HCEC 1CT (cell line): ENCODE measurements around the gene CCDC179.
A peak's percentile ranks its signal among the peaks of the same experiment; 100 is the strongest.

Experiments
- DNase-seq: peaks from one replicate; pipeline ENCODE4 v3.0.0-alpha.2; 2017

Gene CCDC179

GRCh38 chr11:22860241-22860640 is at the start of gene CCDC179:
TSS of gene CCDC179 (minus strand) at chr11:22860474. CDS start at chr11:22860421, 53 bp downstream.
- no peak for DNase-seq

DNA sequence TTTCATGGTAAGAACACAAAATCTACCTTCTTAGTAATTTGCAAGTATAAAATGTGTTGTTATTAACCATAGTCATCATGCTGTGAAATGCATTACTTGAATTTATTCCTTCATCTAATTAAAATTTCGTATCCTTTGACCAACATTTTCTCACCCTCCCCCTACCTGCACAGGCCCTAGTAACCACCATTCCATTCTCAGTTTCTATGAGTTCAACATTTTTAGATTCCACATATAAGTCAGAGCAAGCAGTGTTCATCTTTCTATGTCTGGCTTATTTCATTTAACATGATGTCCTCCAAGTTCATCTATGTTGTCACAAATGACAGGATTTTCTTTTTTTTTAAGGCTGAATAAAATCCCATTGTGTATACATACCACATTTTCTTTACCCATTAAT is 43.5 kb upstream of the CCDC179 start:
- no peak for DNase-seq

DNA sequence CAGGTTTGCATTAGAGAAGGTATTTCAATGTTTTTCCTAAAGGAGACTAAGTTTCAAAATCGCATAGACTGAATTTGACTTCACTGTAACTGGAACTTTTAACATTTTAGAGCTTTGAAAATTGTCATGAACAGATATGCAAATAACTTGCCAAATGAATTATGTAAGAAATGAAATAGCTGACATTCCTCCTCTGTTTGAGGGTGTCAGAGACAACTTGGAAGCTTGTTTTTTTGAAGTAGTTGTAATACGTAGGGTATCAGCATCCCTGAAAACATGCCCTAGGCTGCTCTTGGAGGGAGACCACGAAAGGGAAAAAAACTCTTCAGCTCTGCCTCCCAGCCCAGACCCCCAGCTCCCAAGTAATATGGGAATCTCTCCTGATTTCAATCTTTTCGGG is 41.3 kb upstream of the CCDC179 start:
- no peak for DNase-seq

DNA sequence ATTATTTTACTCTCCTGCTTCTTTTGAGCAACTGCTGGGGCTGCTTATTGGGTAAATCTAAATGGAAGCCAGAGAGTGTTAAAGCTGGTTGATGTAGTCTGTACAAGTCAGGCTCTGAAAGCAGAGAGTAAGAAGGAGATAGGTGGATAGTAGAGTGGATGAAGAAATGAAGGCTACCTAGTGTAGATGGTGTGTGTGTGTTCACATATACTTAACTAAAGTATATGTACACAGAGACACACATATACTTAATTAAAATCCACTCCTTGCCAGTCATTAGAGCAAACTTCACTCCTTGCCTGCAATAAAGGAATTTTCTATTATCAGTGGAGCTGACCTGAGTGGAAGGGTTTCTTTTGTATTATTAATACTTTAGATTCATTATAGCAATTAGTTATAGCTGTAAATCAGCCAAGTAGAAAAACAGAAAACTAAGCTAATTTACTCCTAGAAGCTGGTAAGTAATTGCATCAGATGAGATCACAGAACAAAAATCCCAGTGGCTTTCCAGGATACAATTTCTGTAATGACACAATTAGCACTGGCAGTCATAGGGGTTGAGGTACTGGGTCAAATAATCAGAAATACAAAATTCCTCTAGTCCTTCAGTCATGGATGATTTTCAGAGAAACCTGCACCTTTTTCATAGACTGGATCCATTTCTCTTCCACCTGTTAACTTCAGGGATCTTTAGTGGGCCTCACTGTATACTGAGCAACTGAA is 40.7 kb upstream of the CCDC179 start:
- DNase-seq = no peak

- no peak for DNase-seq
These were observed 37.8 kb upstream of the CCDC179 start for GRCh38 chr11:22898036-22898435.

DNA sequence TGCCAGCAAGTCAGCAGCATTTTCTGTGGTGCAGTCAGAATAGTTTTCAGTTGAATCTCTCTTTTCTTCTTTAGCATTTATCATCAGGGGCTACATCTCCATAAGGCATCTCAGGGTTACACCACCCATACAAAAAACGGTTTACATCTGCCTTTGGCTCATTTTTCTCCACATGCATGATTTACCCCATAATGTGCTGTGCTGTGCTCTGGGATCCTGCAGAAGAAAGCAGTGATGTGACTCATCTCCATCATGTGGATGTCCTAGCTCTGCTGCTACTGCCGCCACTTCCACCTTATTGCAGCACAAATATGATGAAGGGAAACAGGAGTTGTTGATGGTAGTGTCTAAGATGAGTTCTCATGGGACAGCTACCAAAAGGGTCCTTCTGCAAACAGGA is 30.0 kb upstream of the CCDC179 start:
- DNase-seq = no peak

- no peak for DNase-seq
These were observed 23.9 kb upstream of the CCDC179 start for GRCh38 chr11:22884217-22884616.

DNA sequence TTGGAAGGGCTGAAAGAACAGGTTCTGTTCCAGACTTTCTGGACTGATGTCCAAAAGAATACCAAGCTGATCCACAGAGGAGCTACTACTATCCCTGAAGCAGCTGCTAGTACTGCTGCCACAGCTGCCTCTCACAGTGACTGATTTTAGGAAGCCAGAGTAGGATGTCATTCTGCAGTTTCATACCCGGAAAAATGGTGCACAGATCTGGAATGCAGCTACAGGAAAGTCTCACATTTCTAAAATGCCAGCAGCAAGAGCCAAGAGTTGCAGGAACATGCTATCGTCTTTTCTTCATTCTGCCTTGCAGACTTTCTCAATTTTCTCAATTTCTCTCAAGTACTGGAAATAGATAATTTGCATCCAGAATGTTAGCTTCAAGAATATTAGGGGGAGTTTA is 19.4 kb upstream of the CCDC179 start:
- no peak for DNase-seq

DNA sequence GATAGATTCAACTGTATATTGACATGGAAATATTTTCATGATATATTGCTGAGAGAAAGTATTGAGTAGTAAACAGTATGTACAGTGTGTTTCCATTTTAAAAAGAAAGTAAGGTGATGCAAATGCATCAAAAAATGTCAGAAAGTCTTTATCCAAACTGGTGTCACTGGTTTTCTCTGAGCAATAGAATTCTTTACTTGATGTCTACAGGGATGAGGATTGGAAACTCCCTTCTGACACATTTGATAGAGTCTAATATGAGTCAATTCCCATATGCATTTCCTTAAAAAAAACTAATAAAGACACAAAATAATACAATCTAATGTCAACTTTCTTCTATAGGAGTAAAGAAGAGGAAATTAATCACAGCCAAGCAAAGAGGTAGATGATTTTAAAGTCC is 18.3 kb upstream of the CCDC179 start:
- DNase-seq = no peak

GRCh38 chr11:22878039-22878438 is 17.8 kb upstream of the CCDC179 start:
- no peak for DNase-seq

GRCh38 chr11:22875869-22876473 is 15.7 kb upstream of the CCDC179 start:
- peak; percentile 81 for DNase-seq

- no peak for DNase-seq
These were observed 9.1 kb upstream of the CCDC179 start for GRCh38 chr11:22869325-22869724.

- DNase-seq = no peak
These were observed 518 bp downstream of the CCDC179 start for GRCh38 chr11:22859756-22860155.

- DNase-seq = no peak
These were observed 8.8 kb downstream of the CCDC179 start for GRCh38 chr11:22851477-22851876.

- DNase-seq = no peak
These were observed 13.5 kb downstream of the CCDC179 start for GRCh38 chr11:22846726-22847125.

DNA sequence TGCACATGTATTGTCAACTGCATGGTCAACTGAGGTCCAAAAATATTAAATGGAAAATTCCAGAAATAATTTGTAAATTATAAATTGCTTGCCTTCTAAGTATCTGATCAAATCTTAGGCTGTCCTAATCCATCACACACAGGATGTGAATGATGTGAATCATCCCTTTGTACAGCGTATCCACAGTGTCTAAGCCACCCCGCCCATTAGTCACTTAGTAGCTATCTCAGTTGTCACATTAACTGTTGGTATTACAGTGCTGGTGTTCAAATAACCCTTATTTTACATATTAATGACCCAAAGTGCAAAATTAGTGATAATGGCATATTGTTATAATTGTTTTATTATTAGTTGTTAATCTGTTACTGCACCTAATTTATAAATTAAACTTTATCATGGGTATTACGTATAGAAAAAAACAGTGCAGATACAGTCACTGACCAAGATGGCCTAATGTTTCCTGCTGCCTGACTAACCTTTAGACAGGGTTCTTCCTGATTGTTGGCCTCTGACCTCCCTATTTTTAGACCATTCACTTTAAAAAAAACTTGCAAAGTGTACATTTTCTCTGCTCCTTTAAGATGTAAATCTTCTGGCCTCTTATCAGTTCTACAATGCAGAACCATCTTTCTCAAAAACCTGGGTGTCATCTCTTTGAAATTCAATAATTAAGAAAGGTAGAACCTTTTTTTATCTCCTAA is 27.8 kb downstream of the CCDC179 start:
- peak; percentile 17 for DNase-seq

- DNase-seq = no peak
These were observed 30.2 kb downstream of the CCDC179 start for GRCh38 chr11:22830082-22830414.

- DNase-seq = peak; percentile 87
These were observed 30.8 kb downstream of the CCDC179 start, which contains the start of gene SVIP for GRCh38 chr11:22829231-22830081. TSS of gene SVIP (minus strand) at chr11:22829801. CDS start at chr11:22829748, 53 bp downstream.

- DNase-seq = no peak
These were observed 31.9 kb downstream of the CCDC179 start for GRCh38 chr11:22828373-22828772.

GRCh38 chr11:22822203-22822602 is 38.1 kb downstream of the CCDC179 start:
- DNase-seq = no peak

GRCh38 chr11:22809893-22810292 is 50.4 kb downstream of the CCDC179 start:
- no peak for DNase-seq

DNA sequence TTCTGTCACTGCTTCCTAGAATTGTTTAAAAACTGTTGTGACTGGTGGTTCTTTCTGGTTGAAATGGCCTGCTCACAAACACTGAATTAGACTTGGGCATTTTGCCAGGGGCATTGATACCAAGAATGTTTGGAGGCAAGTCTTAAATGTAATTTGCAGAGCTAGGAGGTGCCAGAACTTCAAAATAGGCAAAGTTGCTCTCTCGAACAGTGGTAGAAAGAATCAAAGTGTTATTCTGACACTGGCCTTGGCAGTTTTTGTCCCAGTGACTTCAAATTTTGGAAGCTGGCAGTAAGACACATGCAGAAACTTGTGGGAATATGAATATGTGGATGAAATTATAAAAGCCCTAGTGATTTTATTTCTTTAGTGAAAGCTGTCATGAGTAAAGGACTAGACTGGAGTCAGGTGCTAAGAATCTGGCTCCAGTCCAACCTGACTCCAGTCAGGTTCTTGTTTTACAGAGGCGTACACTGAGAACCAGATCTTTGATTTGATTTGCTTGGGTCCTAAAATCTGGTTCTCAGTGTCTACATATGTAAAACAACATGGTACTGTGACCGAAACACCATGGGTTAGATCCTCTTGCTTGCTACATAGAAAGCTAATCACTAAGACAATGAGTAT is 51.6 kb downstream of the CCDC179 start:
- DNase-seq = no peak
